T47D (cell line): ENCODE results near the gene EFCAB9.

ENCODE experiments used
- DNase-seq, 2 experiments: peaks; one replicate each; pipeline versions ENCODE4 v3.0.0 to v3.0.0-alpha.2; 2011 to 2012; ENCODE audit warnings: low read depth in 1 of 2, low spot score in 1 of 2
- JUND ChIP-seq: IDR thresholded peaks from 2 replicates; pipeline ENCODE4 v1.6.1; 2012; ENCODE audit warnings: low read depth
- in situ Hi-C: cut with HindIII; loops from 2 replicates; pipeline ENCODE4 v1.10.0; 2016; ENCODE audit warnings: low sequenced_read_pairs, low pct_unique_long_range_greater_than_20kb

The EFCAB9 gene

DNA sequence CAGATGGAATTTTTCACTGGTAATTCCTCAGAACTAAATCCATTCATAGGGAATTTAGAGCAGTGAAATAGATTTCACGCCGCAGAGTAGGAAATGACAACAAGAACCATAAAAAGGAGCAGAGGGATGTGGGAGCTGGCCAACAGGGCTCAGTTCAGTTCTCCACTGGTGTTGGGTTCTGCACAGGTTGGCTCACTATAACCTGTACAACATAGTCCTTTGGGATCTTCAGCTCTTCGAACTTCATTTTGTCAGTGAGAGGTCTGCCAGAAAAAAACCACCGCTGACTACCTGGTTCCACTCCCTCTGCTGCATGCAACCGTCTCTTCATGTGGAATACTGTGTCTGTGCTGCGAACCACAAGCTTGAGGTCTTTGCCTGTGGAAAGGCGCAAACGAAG is 17.7 kb downstream of the EFCAB9 start:
- in situ Hi-C loops = no loop called here
- no peak for DNase-seq
- no peak for TF ChIP-seq JUND

DNA sequence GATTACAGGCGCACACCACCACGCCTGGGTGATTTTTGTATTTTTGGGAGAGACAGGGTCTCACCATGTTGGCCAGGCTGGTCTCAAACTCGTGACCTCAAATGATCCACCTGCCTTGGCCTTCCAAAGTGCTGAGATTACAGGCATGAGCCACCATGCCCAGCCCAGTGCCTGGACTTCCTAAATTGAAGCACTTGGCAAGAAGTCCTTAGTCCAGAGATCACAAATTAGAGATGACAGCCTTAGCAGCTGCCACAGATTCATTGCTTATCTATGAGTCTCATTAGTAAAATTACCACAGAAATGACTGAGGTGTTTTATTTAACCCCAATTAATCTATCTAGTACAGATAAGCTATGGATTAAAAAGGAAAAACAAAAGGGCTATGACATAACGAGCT is 19.2 kb downstream of the EFCAB9 start:
- TF ChIP-seq JUND = no peak
- in situ Hi-C loops = no loop called here
- no peak for DNase-seq

DNA sequence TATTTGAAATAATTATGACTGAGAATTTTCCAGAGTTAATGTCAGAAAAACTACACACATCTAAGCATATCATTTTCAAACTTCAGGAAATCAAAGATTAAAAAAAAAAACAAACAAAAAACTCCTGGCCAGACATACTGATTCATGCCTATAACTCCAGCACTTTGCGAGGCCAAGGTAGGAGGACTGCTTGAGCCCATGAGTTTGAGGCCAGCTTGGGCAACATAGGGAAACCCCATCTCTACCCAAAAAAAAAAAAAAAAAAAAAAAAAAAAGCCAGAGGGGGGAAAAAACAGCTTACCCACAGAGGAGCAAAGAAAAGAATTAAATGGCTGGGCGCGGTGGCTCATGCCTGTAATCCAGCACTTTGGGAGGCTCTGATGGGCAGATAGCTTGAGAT is 22.4 kb downstream of the EFCAB9 start:
- TF ChIP-seq JUND = no peak
- no peak for DNase-seq
- in situ Hi-C loops = no loop called here

DNA sequence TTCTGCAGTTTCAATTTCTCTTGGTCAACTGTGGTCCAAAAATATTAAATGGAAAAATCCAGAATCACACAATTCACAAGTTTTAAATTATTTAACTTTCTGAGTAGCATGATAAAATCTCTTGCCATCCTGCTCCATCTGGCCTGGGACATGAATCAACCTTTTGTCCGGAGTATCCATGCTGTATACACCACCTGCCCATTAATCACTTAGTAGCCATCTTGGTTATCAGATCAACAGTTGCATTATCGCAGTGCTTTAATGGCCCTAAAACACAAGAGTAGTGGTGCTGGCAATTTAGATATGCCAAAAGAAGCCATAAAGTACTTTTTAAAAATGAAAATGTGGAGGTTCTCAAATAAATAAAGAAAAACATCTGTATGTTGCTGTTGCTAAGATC is 25.3 kb downstream of the EFCAB9 start:
- TF ChIP-seq JUND = no peak
- in situ Hi-C loops = no loop called here
- DNase-seq = no peak

DNA sequence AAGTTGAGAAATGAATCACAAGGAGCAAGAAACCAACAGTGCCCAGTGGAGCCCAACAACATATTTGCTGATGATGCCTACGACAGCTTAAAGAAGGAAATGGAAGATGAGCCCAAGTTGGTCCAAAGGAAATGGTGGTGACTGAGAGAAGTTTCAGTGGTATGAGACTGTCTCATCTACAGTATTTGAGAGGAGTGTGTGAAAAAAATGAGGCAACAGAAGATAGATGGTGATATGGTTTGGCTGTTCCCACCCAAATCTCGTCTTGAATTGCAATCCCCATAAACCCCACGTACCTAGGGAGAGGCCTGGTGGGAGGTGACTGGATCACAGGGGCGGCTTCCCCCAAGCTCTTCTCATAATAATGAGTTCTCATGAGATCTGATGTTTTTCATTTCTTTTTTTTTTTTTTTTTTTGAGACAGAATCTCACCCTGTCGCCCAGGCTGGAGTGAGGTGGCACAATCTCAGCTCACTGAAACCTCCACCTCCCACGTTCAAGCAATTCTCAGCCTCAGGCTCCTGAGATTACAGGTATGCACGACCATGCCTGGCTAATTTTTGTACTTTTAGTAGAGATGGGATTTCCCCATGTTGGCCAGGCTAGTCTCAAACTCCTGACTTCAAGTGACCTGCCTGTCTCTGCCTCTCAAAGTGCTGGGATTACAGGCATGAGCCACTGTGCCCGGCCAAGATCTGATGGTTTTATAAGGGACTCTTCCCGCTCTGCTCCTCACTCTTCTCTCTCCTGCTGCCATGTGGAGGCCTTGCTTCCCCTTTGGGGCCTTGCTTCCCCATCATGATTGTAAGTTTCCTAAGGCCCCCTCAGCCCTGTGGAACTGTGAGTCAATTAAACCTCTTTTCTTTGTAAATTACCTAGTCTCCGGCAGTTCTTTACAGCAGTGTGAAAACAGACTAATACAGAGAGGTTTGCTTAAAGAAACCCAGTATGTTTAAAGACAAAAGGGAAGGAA is 30.2 kb downstream of the EFCAB9 start:
- in situ Hi-C loops = no loop called here
- no peak for DNase-seq
- no peak for TF ChIP-seq JUND

DNA sequence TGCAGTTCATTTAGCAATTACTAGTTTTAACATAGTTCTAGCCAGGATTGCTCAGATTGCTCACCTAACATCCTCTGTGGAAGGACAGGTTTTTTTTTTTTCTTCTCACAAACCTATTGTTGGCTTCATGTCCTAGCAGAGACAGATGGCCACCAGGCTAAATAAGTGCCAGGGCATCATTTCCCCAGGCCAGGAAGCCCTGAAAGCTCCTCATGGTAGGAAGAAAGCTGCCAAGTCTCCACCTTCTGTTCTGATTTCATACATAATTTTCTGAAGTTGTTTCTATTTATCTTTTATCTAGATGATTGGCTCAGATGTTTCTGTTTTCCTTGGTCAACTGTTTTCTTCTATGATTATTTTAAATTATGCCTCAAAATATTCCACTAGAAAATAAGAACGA is 31.0 kb downstream of the EFCAB9 start:
- no peak for DNase-seq
- in situ Hi-C loops = no loop called here
- TF ChIP-seq JUND = no peak

DNA sequence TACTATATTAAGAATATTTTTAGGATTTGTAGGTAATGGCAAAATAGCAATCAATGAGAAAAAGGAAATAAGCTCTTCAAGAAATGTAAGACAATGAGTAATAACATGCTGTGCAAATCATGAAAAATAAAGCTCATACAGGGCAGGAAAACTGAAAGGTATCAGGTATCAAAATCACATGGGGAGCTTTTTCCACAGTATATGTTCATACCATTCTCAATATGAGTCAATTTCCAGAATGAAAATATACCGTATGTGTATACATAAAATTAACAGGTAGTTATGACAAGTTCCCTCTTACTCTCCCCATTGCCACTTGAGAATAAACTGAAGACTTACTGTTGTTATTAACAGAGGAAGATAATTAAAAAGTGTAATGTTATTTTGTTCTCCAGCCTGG is 35.9 kb downstream of the EFCAB9 start:
- in situ Hi-C loops = no loop called here
- DNase-seq = no peak
- TF ChIP-seq JUND = no peak

DNA sequence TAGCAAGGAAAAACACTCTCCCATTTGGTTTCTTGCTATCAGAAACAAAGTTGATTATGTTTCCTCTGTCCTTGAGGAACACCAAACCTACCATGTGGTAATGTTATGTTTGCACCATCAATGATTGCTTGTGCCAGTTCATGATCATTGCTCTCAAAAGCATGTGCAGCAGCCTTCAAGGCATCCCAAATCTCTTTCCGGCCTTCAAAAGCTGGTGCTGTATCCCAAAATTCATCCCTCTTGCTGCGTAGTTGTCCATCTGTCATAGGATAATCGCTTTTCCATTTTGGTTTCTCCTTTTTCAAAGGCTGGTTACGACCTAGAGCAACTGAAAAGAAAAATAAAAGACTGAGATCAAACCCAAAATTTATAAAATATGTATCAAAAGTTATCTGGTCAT is 40.1 kb downstream of the EFCAB9 start:
- no peak for DNase-seq
- TF ChIP-seq JUND = no peak
- in situ Hi-C loops = no loop called here

DNA sequence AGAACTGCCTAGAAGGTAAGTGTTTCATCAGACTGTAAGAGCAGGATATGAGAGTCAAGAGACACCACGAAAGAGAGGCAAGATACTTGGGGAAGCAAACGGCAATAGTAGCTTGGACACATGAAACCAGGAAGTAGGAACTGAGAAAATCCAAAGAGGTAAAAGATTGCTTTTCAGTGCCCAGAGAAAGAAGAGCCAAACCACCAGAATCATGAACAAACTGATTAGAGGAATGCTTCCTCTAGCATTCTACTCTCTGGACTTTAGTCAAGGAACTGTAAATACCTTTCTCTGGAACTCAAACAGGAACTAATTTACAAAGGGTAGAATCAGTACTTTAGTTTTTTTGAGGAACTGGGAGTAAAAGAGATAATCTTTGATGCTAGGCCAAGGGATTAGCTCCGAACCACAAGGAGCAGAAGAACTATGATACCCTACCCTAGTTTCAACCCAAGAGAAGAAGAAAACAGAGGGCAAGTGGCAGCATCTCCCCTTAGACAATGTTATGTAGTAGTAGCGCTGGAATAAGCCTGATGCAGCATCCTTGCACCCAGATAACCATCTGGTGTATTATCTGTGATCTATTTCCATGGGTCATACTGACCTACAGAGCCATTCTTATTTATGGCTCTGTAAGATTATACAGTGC is 41.3 kb downstream of the EFCAB9 start:
- in situ Hi-C loops = no loop called here
- peak in 1 of 2 experiments; percentile 10 for DNase-seq
- TF ChIP-seq JUND = 0 out of 2 replicates have a peak, but pooled peaks have one; percentile 25

DNA sequence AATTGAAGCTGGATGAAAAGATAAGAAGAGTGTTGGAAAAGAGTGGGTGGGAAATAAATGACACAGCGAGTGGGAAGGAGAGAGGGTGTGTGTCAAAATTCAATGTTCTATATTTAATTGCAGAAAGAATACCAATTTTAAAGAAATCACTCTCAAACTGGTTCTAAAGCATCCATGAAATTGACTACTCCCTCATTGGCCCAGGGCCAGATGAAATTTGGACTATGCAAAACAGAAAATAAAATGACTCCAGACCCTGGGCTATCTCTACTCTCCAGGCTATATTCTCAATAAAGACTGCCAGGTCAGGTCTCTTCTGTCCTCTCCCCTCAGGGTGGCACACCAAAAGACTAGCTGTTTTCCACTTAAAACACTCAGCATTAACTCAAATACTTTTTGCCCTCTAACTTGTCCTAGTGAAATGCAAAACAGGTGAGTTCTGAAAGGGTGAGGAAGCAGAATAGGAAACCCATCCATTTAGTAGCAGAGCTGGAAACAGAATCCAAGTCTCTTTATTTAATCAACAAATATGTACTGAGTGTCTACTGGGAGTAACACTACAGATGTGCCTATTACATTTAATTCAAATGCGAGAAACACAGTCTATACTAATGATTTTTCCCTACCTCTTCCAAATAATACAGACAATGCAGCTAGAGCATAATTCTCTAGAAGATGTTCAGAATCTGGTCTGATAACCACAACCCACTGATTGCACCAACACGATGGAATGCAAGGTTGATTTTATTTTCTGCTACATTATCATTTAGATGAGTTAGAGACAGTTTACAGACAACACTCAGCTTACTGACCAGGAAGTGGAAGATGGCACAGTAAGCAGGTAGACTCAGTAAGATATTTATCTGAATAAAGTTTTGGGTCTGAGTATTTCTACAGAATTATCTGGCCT is 42.1 kb downstream of the EFCAB9 start:
- in situ Hi-C loops = no loop called here
- no peak for TF ChIP-seq JUND
- DNase-seq = no peak

DNA sequence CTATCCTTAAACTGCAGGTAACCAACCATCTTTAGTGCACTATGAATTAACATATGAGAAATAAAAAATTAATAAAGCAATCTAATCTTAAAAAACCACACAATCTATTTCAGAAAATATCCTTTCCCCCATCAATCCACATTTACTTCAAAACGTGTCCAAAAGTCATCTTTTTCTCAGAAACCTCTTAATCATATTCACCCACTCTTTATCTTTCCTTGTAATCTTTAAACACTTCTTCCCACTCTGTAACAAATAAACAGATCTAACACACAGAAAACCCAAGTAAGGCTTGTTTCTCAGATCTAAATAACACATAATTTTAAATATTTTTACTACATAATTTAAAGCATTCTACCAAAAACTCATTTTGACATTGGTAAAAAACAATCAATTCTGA is 44.4 kb downstream of the EFCAB9 start:
- DNase-seq = no peak
- TF ChIP-seq JUND = no peak
- in situ Hi-C loops = no loop called here

DNA sequence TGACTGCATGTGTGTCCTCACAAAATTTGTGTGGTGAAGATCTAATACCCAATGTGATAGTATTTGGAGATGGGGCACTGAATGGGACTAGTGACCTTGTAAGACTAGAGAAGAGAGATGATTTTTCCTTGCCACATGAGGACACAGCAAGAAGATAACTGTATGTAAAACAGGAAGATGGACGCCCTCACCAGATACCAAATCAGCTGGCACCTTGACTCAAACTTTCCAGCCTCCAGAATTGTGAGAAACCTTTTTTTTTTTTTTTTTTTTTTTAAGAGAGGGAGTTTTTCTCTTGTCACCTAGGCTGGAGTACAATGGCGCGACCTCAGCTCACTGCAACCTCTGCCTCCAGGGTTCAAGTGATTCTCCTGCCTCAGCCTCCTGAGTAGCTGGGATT is 49.3 kb downstream of the EFCAB9 start:
- in situ Hi-C loops = no loop called here
- TF ChIP-seq JUND = no peak

DNA sequence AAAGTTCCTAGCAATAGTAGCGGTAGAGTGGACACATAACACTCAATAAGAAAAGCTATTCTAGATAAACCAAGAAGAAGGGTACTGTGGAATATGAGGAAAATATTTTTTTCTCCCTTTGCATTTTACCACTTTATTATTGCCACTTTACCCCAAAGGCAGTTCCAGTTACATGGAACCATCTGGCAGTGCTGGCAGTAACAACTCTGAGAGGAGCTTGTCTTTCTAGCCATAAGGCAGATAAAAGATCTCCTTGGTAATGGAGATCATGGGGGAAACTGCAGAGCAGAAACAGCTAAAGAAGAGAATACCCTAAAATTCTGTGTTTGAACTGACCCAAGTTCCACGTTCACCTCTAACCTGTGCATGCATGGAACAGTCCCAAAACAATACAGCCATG is 51.1 kb downstream of the EFCAB9 start:
- in situ Hi-C loops = no loop called here
- no peak for TF ChIP-seq JUND
- no peak for DNase-seq

More for the DNA sequence above, 49.3 kb downstream of the EFCAB9 start:
- no peak for DNase-seq
